WTC11 (cell line): ENCODE data around the gene TIMM13.

Experiments
- CTCF ChIP-seq: fragments of 200-600 bp; IDR thresholded peaks from 2 replicates; pipeline ENCODE4 v1.8.0; 2022; ENCODE audit warnings: antibody characterized with exemption
- JUN ChIP-seq: sonication (generic); formaldehyde crosslinking; IDR thresholded peaks from 2 replicates; pipeline ENCODE4 v1.8.0; 2023; ENCODE audit warnings: mild to moderate bottlenecking, missing genetic modification reagents
- TF ChIP-seq, protein P1 (sequence below): sonication (generic); formaldehyde crosslinking; IDR thresholded peaks from 2 replicates; pipeline ENCODE4 v1.8.0; 2022; ENCODE audit warnings: mild to moderate bottlenecking, missing genetic modification reagents
- TF ChIP-seq, protein P2 (sequence below): sonication (generic); formaldehyde crosslinking; IDR thresholded peaks from 2 replicates; pipeline ENCODE4 v1.8.1; 2023; ENCODE audit warnings: mild to moderate bottlenecking, moderate library complexity, missing genetic modification reagents

GRCh38 chr19:2419754-2420153 lies 7.6 kb downstream of the TIMM13 start:
- no peak for TF ChIP-seq JUN (CRISPR knock-in tag)
- TF ChIP-seq CTCF: no peak
- TF ChIP-seq, protein P1, sequence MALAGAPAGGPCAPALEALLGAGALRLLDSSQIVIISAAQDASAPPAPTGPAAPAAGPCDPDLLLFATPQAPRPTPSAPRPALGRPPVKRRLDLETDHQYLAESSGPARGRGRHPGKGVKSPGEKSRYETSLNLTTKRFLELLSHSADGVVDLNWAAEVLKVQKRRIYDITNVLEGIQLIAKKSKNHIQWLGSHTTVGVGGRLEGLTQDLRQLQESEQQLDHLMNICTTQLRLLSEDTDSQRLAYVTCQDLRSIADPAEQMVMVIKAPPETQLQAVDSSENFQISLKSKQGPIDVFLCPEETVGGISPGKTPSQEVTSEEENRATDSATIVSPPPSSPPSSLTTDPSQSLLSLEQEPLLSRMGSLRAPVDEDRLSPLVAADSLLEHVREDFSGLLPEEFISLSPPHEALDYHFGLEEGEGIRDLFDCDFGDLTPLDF (CRISPR knock-in tag): no peak
- TF ChIP-seq, protein P2, sequence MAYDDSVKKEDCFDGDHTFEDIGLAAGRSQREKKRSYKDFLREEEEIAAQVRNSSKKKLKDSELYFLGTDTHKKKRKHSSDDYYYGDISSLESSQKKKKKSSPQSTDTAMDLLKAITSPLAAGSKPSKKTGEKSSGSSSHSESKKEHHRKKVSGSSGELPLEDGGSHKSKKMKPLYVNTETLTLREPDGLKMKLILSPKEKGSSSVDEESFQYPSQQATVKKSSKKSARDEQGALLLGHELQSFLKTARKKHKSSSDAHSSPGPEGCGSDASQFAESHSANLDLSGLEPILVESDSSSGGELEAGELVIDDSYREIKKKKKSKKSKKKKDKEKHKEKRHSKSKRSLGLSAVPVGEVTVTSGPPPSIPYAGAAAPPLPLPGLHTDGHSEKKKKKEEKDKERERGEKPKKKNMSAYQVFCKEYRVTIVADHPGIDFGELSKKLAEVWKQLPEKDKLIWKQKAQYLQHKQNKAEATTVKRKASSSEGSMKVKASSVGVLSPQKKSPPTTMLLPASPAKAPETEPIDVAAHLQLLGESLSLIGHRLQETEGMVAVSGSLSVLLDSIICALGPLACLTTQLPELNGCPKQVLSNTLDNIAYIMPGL (CRISPR knock-in tag): no peak
